Endothelial cell (in vitro differentiated cells): ENCODE results near the gene ARHGEF40. TPM values are rescaled to one million over a fixed set of nuclear protein-coding genes. Genes with fewer than 3 reads are reported as not detected.

Experiments
- DNase-seq: peaks from one replicate; pipeline ENCODE4 v3.0.0; 2021; ENCODE audit warnings: low spot score
- H3K27ac Mint-ChIP-seq: one replicate; pipeline ENCODE4 v1.8.0; 2021; ENCODE audit warnings: mixed read lengths, inconsistent platforms; ENCODE audit not compliant: unreplicated experiment
- H3K27me3 Mint-ChIP-seq: one replicate; pipeline ENCODE4 v1.8.0; 2021; ENCODE audit warnings: mild to moderate bottlenecking, moderate library complexity, mixed read lengths, inconsistent platforms; ENCODE audit not compliant: unreplicated experiment
- H3K36me3 Mint-ChIP-seq: one replicate; pipeline ENCODE4 v1.8.0; 2021; ENCODE audit warnings: mild to moderate bottlenecking, low read depth, mixed read lengths, inconsistent platforms; ENCODE audit not compliant: unreplicated experiment
- H3K4me1 Mint-ChIP-seq: one replicate; pipeline ENCODE4 v1.8.0; 2021; ENCODE audit warnings: mild to moderate bottlenecking, mixed read lengths, inconsistent platforms; ENCODE audit not compliant: unreplicated experiment
- H3K4me3 Mint-ChIP-seq: one replicate; pipeline ENCODE4 v1.8.0; 2021; ENCODE audit warnings: mild to moderate bottlenecking, mixed read lengths, inconsistent platforms; ENCODE audit not compliant: unreplicated experiment
- H3K9me3 Mint-ChIP-seq: one replicate; pipeline ENCODE4 v1.8.0; 2021; ENCODE audit warnings: mixed read lengths, inconsistent platforms; ENCODE audit not compliant: unreplicated experiment
- total RNA-seq: library from RNA; stranded (reverse); fragmentation: NEBNext Ultra II Directional; extraction: Animal tissue kit (Norgen Biotek cat#: 25700); gene quantifications from one replicate; pipeline ENCODE4 v1.2.1, GENCODE V29; 2021; ENCODE audit not compliant: unreplicated experiment
- TF ChIP-seq, protein P1 (sequence below): fragments of 200-600 bp; sonication (generic); IDR thresholded peaks from one replicate; pipeline ENCODE4 v1.5.0; 2021; ENCODE audit warnings: antibody characterized with exemption; ENCODE audit not compliant: unreplicated experiment

Gene ARHGEF40
- total RNA-seq, 1 donor from 2014 or later, result 12.5 TPM

DNA sequence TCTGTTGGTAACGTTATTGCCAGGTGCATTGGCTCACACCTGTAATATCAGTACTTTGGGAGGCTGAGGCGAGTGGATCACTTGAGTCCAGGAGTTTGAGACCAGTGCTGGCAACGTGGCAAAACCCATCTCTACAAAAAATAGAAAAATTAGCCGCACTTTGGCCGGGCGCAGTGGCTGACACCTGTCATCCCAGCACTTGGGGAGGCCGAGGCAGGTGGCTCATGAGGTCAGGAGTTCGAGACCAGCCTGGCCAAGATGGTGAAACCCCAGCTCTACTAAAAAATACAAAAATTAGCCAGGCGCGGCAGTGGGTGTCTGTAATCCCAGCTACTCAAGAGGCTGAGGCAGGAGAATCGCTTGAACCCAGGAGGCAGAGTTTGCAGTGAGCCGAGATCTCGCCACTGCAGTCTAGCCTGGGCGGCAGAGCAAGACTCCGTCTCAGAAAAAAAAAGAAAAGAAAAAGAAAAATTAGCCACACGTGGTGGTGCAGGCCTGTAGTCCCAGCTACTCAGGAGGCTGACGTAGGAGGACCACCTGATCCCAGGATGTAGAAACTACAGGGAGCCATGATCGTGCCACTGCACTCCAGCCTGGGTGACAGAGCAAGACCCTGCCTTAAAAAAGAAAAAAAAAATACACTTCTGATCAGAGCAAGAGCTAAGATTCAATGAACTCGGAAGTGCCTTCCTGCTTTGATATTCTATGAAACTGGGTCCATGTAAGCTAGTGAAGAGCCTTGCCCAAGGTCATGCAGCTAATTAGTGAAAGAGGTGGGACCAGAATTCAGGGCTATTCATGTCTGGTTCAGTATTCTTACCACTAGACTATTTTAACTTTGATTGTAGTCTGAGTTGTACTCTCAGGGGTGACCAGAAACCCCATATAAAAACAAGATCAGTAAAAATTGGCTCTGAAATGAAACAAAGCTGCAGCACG is 16.7 kb upstream of the ARHGEF40 start:
- H3K27me3 Mint-ChIP-seq, result peaks cover 3% of the 10 kb centered on the region
- TF ChIP-seq, protein P1, sequence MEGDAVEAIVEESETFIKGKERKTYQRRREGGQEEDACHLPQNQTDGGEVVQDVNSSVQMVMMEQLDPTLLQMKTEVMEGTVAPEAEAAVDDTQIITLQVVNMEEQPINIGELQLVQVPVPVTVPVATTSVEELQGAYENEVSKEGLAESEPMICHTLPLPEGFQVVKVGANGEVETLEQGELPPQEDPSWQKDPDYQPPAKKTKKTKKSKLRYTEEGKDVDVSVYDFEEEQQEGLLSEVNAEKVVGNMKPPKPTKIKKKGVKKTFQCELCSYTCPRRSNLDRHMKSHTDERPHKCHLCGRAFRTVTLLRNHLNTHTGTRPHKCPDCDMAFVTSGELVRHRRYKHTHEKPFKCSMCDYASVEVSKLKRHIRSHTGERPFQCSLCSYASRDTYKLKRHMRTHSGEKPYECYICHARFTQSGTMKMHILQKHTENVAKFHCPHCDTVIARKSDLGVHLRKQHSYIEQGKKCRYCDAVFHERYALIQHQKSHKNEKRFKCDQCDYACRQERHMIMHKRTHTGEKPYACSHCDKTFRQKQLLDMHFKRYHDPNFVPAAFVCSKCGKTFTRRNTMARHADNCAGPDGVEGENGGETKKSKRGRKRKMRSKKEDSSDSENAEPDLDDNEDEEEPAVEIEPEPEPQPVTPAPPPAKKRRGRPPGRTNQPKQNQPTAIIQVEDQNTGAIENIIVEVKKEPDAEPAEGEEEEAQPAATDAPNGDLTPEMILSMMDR, result no peak
- no peak overlapping the region for H3K27ac Mint-ChIP-seq

DNA sequence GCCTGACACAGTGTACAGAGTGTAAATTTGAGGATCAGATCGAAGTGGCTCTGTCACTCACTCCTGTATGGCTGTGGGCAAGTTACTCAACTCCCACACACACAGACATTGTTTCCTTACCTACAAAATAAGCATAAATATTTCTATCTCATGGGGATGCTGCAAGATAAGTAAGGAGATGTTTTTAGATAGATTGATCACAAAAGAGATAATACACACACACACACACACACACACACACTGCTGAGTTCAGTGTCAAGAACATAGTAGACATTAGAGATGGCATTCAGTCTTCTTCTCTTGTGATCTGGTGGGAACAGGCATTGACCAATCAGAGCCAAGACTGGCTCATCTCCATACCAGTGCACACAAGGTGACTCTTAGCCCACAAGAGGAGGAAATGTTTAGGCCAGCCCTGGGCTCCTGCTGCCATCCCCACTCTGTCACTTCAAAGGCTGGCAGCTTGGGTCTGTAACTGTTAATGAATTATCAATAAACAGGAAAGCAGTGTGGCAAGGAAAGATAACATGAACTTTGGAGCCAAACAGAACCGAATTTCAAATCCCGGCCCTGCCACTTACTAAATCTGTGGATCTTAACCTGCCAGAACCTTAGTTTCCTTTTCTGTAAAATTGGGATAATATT is 15.9 kb upstream of the ARHGEF40 start:
- TF ChIP-seq, protein P1, result no peak
- DNase-seq, result no peak
- Mint-ChIP-seq H3K4me3 (no peak overlapping the region), H3K9me3 (no peaks in the 10 kb centered on the region), H3K36me3 (no peaks in the 10 kb centered on the region), H3K27me3 (peaks cover 3% of the 10 kb centered on the region), H3K4me1 (no peaks in the 10 kb centered on the region), H3K27ac (no peak overlapping the region)

More for the DNA sequence above, 16.7 kb upstream of the ARHGEF40 start:
- no peak overlapping the region for H3K4me3 Mint-ChIP-seq
- no peaks in the 10 kb centered on the region for H3K9me3 Mint-ChIP-seq
- DNase-seq, result no peak
- no peaks in the 10 kb centered on the region for H3K36me3 Mint-ChIP-seq
- H3K4me1 Mint-ChIP-seq, result no peaks in the 10 kb centered on the region

DNA sequence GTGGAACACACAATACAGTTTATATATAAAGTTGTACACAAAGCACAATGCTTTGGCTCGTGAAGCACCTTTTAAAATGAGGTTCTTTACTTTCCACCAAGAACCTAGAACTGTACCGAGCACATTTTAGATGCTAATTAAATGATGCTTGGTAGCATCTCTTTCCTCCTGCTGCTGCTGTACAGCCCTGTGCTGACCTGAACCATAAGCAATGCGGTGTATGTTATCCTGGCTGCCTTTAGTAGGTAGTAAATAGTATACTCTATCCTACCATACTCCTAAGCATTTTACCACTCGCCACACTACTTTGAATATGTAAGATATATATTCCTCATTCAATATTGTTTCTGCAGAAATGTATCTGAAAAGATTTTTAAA is 15.3 kb upstream of the ARHGEF40 start:
- Mint-ChIP-seq H3K4me3 (no peak overlapping the region), H3K27ac (no peak overlapping the region), H3K4me1 (no peaks in the 10 kb centered on the region), H3K9me3 (no peaks in the 10 kb centered on the region), H3K36me3 (no peaks in the 10 kb centered on the region), H3K27me3 (peaks cover 5% of the 10 kb centered on the region)
- TF ChIP-seq, protein P1, result no peak
- no peak for DNase-seq

DNA sequence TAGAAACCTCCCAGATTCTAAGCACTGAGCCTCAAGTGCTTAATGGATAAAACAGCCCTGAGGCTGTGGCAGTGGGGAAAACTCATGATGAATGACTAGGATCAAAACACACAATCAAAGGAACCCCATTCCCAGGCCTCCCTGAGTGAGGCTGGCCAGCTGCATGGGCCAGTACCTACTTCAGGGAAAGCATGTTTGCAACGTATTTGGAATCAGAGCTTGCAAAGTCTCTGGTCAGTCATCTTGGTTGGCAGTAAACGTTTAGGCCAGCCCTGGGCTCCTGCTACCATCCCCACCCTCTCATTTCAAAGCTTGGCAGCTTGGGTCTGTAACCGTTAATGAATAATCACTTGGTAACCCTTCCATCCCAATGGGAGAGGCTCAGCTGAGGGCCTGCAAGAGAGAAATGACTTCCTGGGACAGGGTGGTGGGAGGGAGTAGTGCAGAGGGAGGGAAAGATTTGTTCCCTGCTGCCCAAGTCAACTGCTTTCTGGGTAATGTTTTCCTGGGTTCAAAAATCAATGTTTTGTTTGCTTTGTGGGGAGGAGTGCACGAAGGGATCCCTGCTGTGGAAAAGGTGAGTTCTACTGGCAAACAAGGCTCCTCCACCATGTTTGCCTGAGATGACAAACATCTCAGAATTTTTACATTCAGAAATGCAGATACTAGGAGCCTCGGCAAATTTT is 14.5 kb upstream of the ARHGEF40 start:
- no peaks in the 10 kb centered on the region for H3K4me1 Mint-ChIP-seq
- DNase-seq, result no peak

More for the DNA sequence above, 14.5 kb upstream of the ARHGEF40 start:
- no peak overlapping the region for H3K27ac Mint-ChIP-seq
- TF ChIP-seq, protein P1, result no peak
- peaks cover 7% of the 10 kb centered on the region for H3K27me3 Mint-ChIP-seq
- H3K4me3 Mint-ChIP-seq, result no peak overlapping the region
- no peaks in the 10 kb centered on the region for H3K36me3 Mint-ChIP-seq
- no peaks in the 10 kb centered on the region for H3K9me3 Mint-ChIP-seq
